SK-N-SH treated with all-trans-retinoic acid at 6 μM for 48 hours (cell line): ENCODE data around the gene ZNF358.

ENCODE experiments used
- ESRRG ChIP-seq: fragments of 250-450 bp; sonication (Bioruptor Pico); IDR thresholded peaks from 2 replicates; pipeline ENCODE4 v1.6.1; 2021; ENCODE audit warnings: mild to moderate bottlenecking
- PATZ1 ChIP-seq: fragments of 250-450 bp; sonication (Bioruptor Pico); IDR thresholded peaks from 2 replicates; pipeline ENCODE4 v1.8.0; 2020; ENCODE audit warnings: mild to moderate bottlenecking, moderate library complexity, borderline replicate concordance
- PPARA ChIP-seq: fragments of 250-450 bp; sonication (Bioruptor Pico); IDR thresholded peaks from 2 replicates; pipeline ENCODE4 v1.5.0; 2020; ENCODE audit warnings: mild to moderate bottlenecking, borderline replicate concordance
- ZFP3 ChIP-seq: fragments of 250-450 bp; sonication (Bioruptor Pico); IDR thresholded peaks from 2 replicates; pipeline ENCODE4 v1.5.0; 2020; ENCODE audit warnings: mild to moderate bottlenecking, moderate library complexity
- ZFP30 ChIP-seq: fragments of 450-650 bp; formaldehyde crosslinking; IDR thresholded peaks from 2 replicates; pipeline ENCODE4 v1.5.0; 2022; ENCODE audit warnings: mild to moderate bottlenecking, moderate library complexity
- ZNF565 ChIP-seq: fragments of 450-650 bp; formaldehyde crosslinking; conservative IDR thresholded peaks from 2 replicates; pipeline ENCODE4 v1.5.0; 2020; ENCODE audit warnings: low read depth, mild to moderate bottlenecking, moderate library complexity
- ZNF8 ChIP-seq: fragments of 450-650 bp; formaldehyde crosslinking; IDR thresholded peaks from 2 replicates; pipeline ENCODE4 v1.5.0; 2020; ENCODE audit warnings: mild to moderate bottlenecking, moderate library complexity

GRCh38 chr19:7529246-7529600 lies 13.3 kb downstream of the ZNF358 start:
- no peak for TF ChIP-seq ZFP3 (CRISPR knock-in tag)
- no peak for TF ChIP-seq ZNF8
- no peak for TF ChIP-seq ZFP30 (CRISPR knock-in tag)
- no peak for TF ChIP-seq PATZ1
- TF ChIP-seq PPARA (CRISPR knock-in tag), result no peak
- no peak for TF ChIP-seq ZNF565 (CRISPR knock-in tag)
- no peak for TF ChIP-seq ESRRG (CRISPR knock-in tag)
